ENCODE data around the gene ATL2.

Gene ATL2

GRCh38 chr2:38407111-38407682 is 30.1 kb upstream of the ATL2 start:
- Histone ChIP-seq H3K4me1 (ENCODE audit: low read length) (peaks cover 8% of the 10 kb centered on the region), H3K9me3 (ENCODE audit: insufficient read depth, low read length) (no peaks in the 10 kb centered on the region), H4K20me1 (ENCODE audit: insufficient read depth, low read length) (no peaks in the 10 kb centered on the region), H3K27me3 (ENCODE audit: low read depth, low read length) (no peaks in the 10 kb centered on the region), H2AFZ (ENCODE audit: low read depth, low read length) (no peak overlapping the region), H3K4me2 (ENCODE audit: low read length) (no peak overlapping the region), H3K79me2 (ENCODE audit: low read length) (no peaks in the 10 kb centered on the region), H3K9ac (ENCODE audit: low read length) (no peak overlapping the region), H3K4me3 (ENCODE audit: low read length) (no peak overlapping the region), H3K36me3 (replicated peaks; ENCODE audit: low read depth, low read length) (no peaks in the 10 kb centered on the region), H3K27ac (ENCODE audit: low read length) (no peak overlapping the region)
- TF ChIP-seq EZH2phosphoT487 (IDR thresholded peaks at IDR 0.05; ENCODE audit: low read depth) (no peak), CTCF (IDR thresholded peaks at IDR 0.05; ENCODE audit: low read depth, low read length) (no peak)

- Histone ChIP-seq H3K4me1 (ENCODE audit: low read length) (peaks cover 8% of the 10 kb centered on the region), H4K20me1 (ENCODE audit: insufficient read depth, low read length) (no peaks in the 10 kb centered on the region), H3K9me3 (ENCODE audit: insufficient read depth, low read length) (no peaks in the 10 kb centered on the region), H2AFZ (ENCODE audit: low read depth, low read length) (no peak overlapping the region), H3K27me3 (ENCODE audit: low read depth, low read length) (no peaks in the 10 kb centered on the region), H3K4me3 (ENCODE audit: low read length) (no peak overlapping the region), H3K79me2 (ENCODE audit: low read length) (no peaks in the 10 kb centered on the region), H3K4me2 (ENCODE audit: low read length) (no peak overlapping the region), H3K36me3 (replicated peaks; ENCODE audit: low read depth, low read length) (no peaks in the 10 kb centered on the region), H3K9ac (ENCODE audit: low read length) (no peak overlapping the region), H3K27ac (ENCODE audit: low read length) (no peak overlapping the region)
- no peak for TF ChIP-seq EZH2phosphoT487 (IDR thresholded peaks at IDR 0.05; ENCODE audit: low read depth)
- no peak for TF ChIP-seq CTCF (IDR thresholded peaks at IDR 0.05; ENCODE audit: low read depth, low read length)
Observed at GRCh38 chr2:38406597-38407110, 29.6 kb upstream of the ATL2 start.

- H3K36me3 ChIP-seq (replicated peaks; ENCODE audit: low read depth, low read length) = no peaks in the 10 kb centered on the region
- H3K79me2 ChIP-seq (ENCODE audit: low read length) = no peaks in the 10 kb centered on the region
- no peak overlapping the region for H3K4me3 ChIP-seq (ENCODE audit: low read length)
- no peaks in the 10 kb centered on the region for H3K9me3 ChIP-seq (ENCODE audit: insufficient read depth, low read length)
- no peaks in the 10 kb centered on the region for H4K20me1 ChIP-seq (ENCODE audit: insufficient read depth, low read length)
- no peak overlapping the region for H3K9ac ChIP-seq (ENCODE audit: low read length)
- peaks cover 8% of the 10 kb centered on the region for H3K4me1 ChIP-seq (ENCODE audit: low read length)
- no peak overlapping the region for H3K27ac ChIP-seq (ENCODE audit: low read length)
- no peaks in the 10 kb centered on the region for H3K27me3 ChIP-seq (ENCODE audit: low read depth, low read length)
- TF ChIP-seq EZH2phosphoT487 (IDR thresholded peaks at IDR 0.05; ENCODE audit: low read depth) (no peak), CTCF (IDR thresholded peaks at IDR 0.05; ENCODE audit: low read depth, low read length) (no peak)
- H3K4me2 ChIP-seq (ENCODE audit: low read length) = no peak overlapping the region
- no peak overlapping the region for H2AFZ ChIP-seq (ENCODE audit: low read depth, low read length)
Observed at GRCh38 chr2:38405917-38406596, 29.0 kb upstream of the ATL2 start.

GRCh38 chr2:38400513-38400912 is 23.4 kb upstream of the ATL2 start:
- H3K27ac ChIP-seq (ENCODE audit: low read length) = no peak overlapping the region
- no peak overlapping the region for H3K4me3 ChIP-seq (ENCODE audit: low read length)
- TF ChIP-seq CTCF (IDR thresholded peaks at IDR 0.05; ENCODE audit: low read depth, low read length) = no peak
- TF ChIP-seq EZH2phosphoT487 (IDR thresholded peaks at IDR 0.05; ENCODE audit: low read depth) = no peak
- H3K4me2 ChIP-seq (ENCODE audit: low read length) = no peak overlapping the region
- H4K20me1 ChIP-seq (ENCODE audit: insufficient read depth, low read length) = no peaks in the 10 kb centered on the region
- no peaks in the 10 kb centered on the region for H3K79me2 ChIP-seq (ENCODE audit: low read length)
- H3K9ac ChIP-seq (ENCODE audit: low read length) = no peak overlapping the region
- no peaks in the 10 kb centered on the region for H3K4me1 ChIP-seq (ENCODE audit: low read length)
- H3K36me3 ChIP-seq (replicated peaks; ENCODE audit: low read depth, low read length) = no peaks in the 10 kb centered on the region
- H3K9me3 ChIP-seq (ENCODE audit: insufficient read depth, low read length) = no peaks in the 10 kb centered on the region
- no peak overlapping the region for H2AFZ ChIP-seq (ENCODE audit: low read depth, low read length)
- H3K27me3 ChIP-seq (ENCODE audit: low read depth, low read length) = no peaks in the 10 kb centered on the region
